Mesangial cell (primary cell): ENCODE data around the gene CSAG2. TPM values are rescaled to one million over a fixed set of nuclear protein-coding genes. Genes with fewer than 3 reads are reported as not detected.

Experiments
- total RNA-seq: library from RNA; depleted of rRNA; stranded (reverse); fragments of >200 nt; gene quantifications from 2 replicates; pipeline ENCODE4 v1.2.3, GENCODE V29; 2015

Gene CSAG2
- total RNA-seq, result not detected in 2 replicates

DNA sequence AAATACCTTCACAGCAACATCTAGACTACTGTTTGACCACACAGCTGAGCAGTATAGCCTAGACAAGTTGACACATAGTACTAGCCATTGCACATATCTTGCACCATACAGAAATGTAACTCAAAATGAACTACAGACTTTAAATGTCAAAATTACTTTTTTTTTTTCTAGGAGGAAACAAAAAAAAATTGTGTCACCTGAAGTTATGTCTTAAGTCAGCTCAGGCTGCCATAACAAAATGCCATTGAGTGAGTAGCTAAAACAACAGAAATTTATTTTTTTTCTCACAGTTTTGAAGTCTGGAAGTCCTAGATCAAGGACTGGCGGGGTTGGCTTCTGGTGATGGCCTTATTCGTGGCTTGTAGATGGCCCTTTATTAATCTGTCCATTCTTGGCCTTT lies at the start of gene CSAG2:
CSAG2 (minus strand) TSS at position 101 of the 400 bp plus-strand sequence. CDS start 161 bp downstream, outside the sequence.

GRCh38 chrX:152753686-152754650 lies 44.9 kb upstream of the CSAG2 start, which contains the start of gene MAGEA2:
TSS of gene MAGEA2 (minus strand) at chrX:152753842. CDS start at chrX:152751363, 2,479 bp downstream.

DNA sequence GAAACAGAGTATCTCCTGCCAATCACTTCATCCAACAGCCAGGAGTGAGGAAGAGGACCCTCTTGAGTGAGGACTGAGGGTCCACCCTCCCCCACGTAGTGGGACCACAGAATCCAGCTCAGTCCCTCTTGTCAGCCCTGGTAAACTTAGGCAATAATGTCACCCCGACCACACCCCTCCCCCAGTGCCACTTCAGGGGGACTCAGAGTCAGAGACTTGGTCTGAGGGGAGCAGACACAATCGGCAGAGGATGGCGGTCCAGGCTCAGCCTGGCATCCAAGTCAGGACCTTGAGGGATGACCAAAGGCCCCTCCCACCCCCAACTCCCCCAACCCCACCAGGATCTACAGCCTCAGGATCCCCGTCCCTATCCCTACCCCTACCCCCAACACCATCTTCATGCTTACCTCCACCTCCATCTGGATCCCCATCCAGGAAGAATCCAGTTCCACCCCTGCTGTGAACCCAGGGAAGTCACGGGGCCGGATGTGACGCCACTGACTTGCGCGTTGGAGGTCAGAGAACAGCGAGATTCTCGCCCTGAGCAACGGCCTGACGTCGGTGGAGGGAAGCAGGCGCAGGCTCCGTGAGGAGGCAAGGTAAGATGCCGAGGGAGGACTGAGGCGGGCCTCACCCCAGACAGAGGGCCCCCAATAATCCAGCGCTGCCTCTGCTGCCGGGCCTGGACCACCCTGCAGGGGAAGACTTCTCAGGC lies 24.3 kb upstream of the CSAG2 start, which contains the start of the genes CSAG1 and MAGEA12:
CSAG1 (minus strand) TSS at position 461 of the 715 bp plus-strand sequence. CDS start 1,261 bp downstream, outside the sequence.
MAGEA12 (plus strand) TSS at position 497 of the 715 bp plus-strand sequence. CDS start 2,405 bp downstream, outside the sequence.

DNA sequence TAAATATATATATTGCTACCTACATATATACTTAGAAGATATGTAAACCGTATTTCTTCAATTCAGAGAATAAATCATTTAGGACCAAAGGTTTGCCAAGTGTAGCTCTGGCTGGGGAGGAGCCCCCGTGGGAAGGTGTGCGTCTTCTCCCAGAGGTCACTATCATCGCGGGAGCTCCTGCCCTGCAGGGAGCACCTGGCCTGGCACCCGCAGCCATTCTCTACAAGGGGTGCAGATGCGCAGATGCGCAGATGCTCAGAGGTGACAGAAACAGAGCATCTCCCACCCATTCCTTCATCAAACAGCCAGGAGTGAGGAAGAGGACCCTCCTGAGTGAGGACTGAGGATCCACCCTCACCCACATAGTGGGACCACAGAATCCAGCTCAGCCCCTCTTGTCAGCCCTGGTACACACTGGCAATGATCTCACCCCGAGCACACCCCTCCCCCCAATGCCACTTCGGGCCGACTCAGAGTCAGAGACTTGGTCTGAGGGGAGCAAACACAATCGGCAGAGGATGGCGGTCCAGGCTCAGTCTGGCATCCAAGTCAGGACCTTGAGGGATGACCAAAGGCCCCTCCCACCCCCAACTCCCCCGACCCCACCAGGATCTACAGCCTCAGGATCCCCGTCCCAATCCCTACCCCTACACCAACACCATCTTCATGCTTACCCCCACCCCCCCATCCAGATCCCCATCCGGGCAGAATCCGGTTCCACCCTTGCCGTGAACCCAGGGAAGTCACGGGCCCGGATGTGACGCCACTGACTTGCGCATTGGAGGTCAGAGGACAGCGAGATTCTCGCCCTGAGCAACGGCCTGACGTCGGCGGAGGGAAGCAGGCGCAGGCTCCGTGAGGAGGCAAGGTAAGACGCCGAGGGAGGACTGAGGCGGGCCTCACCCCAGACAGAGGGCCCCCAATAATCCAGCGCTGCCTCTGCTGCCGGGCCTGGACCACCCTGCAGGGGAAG lies 5.0 kb upstream of the CSAG2 start, which contains the start of gene MAGEA2B:
MAGEA2B (plus strand) TSS at position 814 of the 973 bp plus-strand sequence. CDS start 2,479 bp downstream, outside the sequence.

DNA sequence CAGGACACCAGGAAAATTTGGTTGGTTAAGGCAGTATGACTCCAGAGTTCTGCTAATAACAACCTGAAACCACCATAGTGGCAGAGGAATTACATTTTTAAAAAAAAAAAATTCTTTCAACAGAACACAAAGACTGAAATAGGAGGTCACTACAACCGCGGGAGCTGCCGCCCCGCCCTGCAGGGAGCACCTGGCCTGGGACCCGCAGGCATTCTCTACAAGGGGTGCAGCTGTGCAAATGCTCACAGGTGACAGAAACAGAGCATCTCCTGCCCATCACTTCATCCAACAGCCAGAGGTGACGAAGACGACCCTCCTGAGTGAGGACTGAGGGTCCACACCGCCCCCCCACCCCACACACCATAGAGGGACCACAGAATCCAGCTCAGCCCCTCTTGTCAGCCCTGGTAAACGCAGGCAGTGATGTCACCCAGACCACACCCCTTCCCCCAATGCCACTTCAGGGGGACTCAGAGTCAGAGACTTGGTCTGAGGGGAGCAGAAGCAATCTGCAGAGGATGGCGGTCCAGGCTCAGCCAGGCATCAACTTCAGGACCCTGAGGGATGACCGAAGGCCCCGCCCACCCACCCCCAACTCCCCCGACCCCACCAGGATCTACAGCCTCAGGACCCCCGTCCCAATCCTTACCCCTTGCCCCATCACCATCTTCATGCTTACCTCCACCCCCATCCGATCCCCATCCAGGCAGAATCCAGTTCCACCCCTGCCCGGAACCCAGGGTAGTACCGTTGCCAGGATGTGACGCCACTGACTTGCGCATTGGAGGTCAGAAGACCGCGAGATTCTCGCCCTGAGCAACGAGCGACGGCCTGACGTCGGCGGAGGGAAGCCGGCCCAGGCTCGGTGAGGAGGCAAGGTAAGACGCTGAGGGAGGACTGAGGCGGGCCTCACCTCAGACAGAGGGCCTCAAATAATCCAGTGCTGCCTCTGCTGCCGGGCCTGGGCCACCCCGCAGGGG lies 10.8 kb downstream of the CSAG2 start, which contains the start of gene MAGEA3:
MAGEA3 (plus strand) TSS at position 843 of the 980 bp plus-strand sequence. CDS start 2,039 bp downstream, outside the sequence.

Other genes with a start within 250 kb of the CSAG2 start
- under 0.01 and 0.13 TPM in 2 replicates for gene GABRQ, start 71.4 kb downstream of the CSAG2 start, total RNA-seq
- gene MAGEA3, start 10.5 kb downstream of the CSAG2 start, total RNA-seq, result not detected in 2 replicates
- gene MAGEA2B, start 5.4 kb upstream of the CSAG2 start, total RNA-seq, result not detected in 2 replicates
- not detected in 2 replicates for gene CSAG1, start 24.4 kb upstream of the CSAG2 start, total RNA-seq
- gene MAGEA12, start 24.5 kb upstream of the CSAG2 start, total RNA-seq, result not detected in 2 replicates
- not detected in 2 replicates for gene MAGEA2, start 44.6 kb upstream of the CSAG2 start, total RNA-seq
- not detected in 2 replicates for gene CSAG3, start 49.9 kb upstream of the CSAG2 start, total RNA-seq
- gene MAGEA6, start 60.4 kb upstream of the CSAG2 start, total RNA-seq, result not detected in 2 replicates
- 15.8 and 17.1 TPM in 2 replicates for gene CETN2, start 121.5 kb upstream of the CSAG2 start, total RNA-seq
- 18.9 and 30.1 TPM in 2 replicates for gene NSDHL, start 121.8 kb upstream of the CSAG2 start, total RNA-seq
- 12.1 and 25.1 TPM in 2 replicates for gene ZNF185, start 188.8 kb upstream of the CSAG2 start, total RNA-seq